ENCODE measurements around the gene GK.

GK gene

GRCh38 chrX:30653415-30654131 is at the start of gene GK:
Gene GK (plus strand): TSS chrX:30653423. CDS start chrX:30653538, 115 bp downstream.
- no peak for TF ChIP-seq CTCF (IDR thresholded peaks at IDR 0.05; ENCODE audit: extremely low read depth, insufficient read depth, missing control alignments)
- in situ Hi-C loops (cut with MboI; ENCODE audit: low pct_unique_long_range_greater_than_20kb, low sequenced_read_pairs, unreplicated experiment), result no loop called here
- DNase-seq (ENCODE audit: low spot score), result no peak

- in situ Hi-C loops (cut with MboI; ENCODE audit: low pct_unique_long_range_greater_than_20kb, low sequenced_read_pairs, unreplicated experiment), result no loop called here
- DNase-seq (ENCODE audit: low spot score), result no peak
- TF ChIP-seq CTCF (IDR thresholded peaks at IDR 0.05; ENCODE audit: extremely low read depth, insufficient read depth, missing control alignments), result no peak
Observed at GRCh38 chrX:30607155-30607554, 46.1 kb upstream of the GK start.

- no peak for TF ChIP-seq CTCF (IDR thresholded peaks at IDR 0.05; ENCODE audit: extremely low read depth, insufficient read depth, missing control alignments)
- in situ Hi-C loops (cut with MboI; ENCODE audit: low pct_unique_long_range_greater_than_20kb, low sequenced_read_pairs, unreplicated experiment), result no loop called here
- no peak for DNase-seq (ENCODE audit: low spot score)
Observed at GRCh38 chrX:30610026-30610425, 43.2 kb upstream of the GK start.

GRCh38 chrX:30612250-30612655 is 41.0 kb upstream of the GK start:
- no peak for DNase-seq (ENCODE audit: low spot score)
- TF ChIP-seq CTCF (IDR thresholded peaks at IDR 0.05; ENCODE audit: extremely low read depth, insufficient read depth, missing control alignments), result no peak
- in situ Hi-C loops (cut with MboI; ENCODE audit: low pct_unique_long_range_greater_than_20kb, low sequenced_read_pairs, unreplicated experiment), result no loop called here

- no peak for DNase-seq (ENCODE audit: low spot score)
- no peak for TF ChIP-seq CTCF (IDR thresholded peaks at IDR 0.05; ENCODE audit: extremely low read depth, insufficient read depth, missing control alignments)
- in situ Hi-C loops (cut with MboI; ENCODE audit: low pct_unique_long_range_greater_than_20kb, low sequenced_read_pairs, unreplicated experiment), result no loop called here
Observed at GRCh38 chrX:30613721-30614120, 39.5 kb upstream of the GK start.

- no peak for DNase-seq (ENCODE audit: low spot score)
- TF ChIP-seq CTCF (IDR thresholded peaks at IDR 0.05; ENCODE audit: extremely low read depth, insufficient read depth, missing control alignments), result no peak
- in situ Hi-C loops (cut with MboI; ENCODE audit: low pct_unique_long_range_greater_than_20kb, low sequenced_read_pairs, unreplicated experiment), result no loop called here
Observed at GRCh38 chrX:30615229-30615628, 38.0 kb upstream of the GK start.

Measured in GM13977 (cell line).